Measurements from ENCODE around the gene NOC2L. TPM values are rescaled to one million over a fixed set of nuclear protein-coding genes. Genes with fewer than 3 reads are reported as not detected.
A peak's percentile ranks its signal among the peaks of the same experiment; 100 is the strongest.
"Not testable (repeated sequence)": the region's sequence is repeated elsewhere in the genome, so short reads cannot be mapped to it uniquely, and the experiment has no call there.

Gene NOC2L
- total RNA-seq, 1 donor from 2014 or later, result 180 TPM

DNA sequence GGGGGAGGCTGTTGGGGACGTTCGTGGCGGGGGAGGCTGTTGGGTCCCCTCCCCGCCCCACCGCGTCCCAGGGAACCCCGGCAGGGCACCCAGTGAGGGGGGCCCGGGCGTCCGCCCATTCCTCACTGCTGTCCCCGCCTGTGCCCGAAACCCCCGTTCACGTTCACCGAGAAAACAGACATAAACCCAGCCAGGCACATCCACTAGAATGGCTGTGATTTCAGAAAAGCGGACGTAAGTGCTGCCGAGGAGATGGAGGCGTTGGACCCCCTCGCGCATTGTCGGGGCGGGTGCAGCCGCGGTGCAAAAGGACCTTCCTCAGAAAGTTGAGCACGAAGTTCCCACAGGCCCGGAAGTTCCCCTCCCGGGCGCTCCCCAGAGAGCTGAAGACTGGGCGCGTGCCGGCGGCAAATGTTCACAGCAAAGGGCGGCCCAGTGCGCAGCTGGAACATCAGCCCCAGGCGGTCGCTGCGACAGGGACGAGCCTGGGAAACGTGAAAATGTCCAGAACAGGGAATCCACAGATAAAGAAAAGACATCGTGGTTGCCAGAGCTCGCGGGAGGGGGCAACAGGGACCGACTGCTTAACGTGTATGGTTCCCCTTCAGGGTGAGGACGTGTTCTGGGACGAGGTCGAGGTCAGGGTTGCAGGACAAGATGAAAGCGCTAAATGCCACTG, 53.8 kb downstream of the NOC2L start:
- no peak for DNase-seq (ENCODE audit: low spot score)
- Mint-ChIP-seq H3K27me3 (ENCODE audit: insufficient read depth) (peaks cover 40% of the 10 kb centered on the region), H3K9me3 (no peaks in the 10 kb centered on the region), H3K27ac (no peak overlapping the region), H3K4me3 (peak overlapping the region; percentile 65), H3K4me1 (ENCODE audit: low read depth) (peaks cover 5% of the 10 kb centered on the region), H3K36me3 (ENCODE audit: low read depth) (no peaks in the 10 kb centered on the region)
- intact Hi-C loops (cut with micrococcal nuclease), result loop anchor here (2.0 kb wide), 3 partner anchors 14 to 72 kb away; no protein-coding TSS in a partner anchor

- DNase-seq (ENCODE audit: low spot score), result peak; percentile 83
- intact Hi-C loops (cut with micrococcal nuclease), result loop anchor here (2.0 to 5.0 kb wide), 4 partner anchors 14 to 72 kb away; partner anchors contain the start of gene NOC2L
- Mint-ChIP-seq H3K27ac (no peak overlapping the region), H3K27me3 (ENCODE audit: insufficient read depth) (peaks cover 40% of the 10 kb centered on the region), H3K4me1 (ENCODE audit: low read depth) (peaks cover 5% of the 10 kb centered on the region), H3K36me3 (ENCODE audit: low read depth) (no peaks in the 10 kb centered on the region), H3K9me3 (no peaks in the 10 kb centered on the region), H3K4me3 (peak overlapping the region; percentile 45)
Observed at GRCh38 chr1:904310-904950, 54.6 kb downstream of the NOC2L start.

- intact Hi-C loops (cut with micrococcal nuclease), result loop anchor here (2.0 to 5.0 kb wide), 4 partner anchors 13 to 73 kb away; partner anchors contain the start of gene NOC2L
- H3K27me3 Mint-ChIP-seq (ENCODE audit: insufficient read depth), result peaks cover 43% of the 10 kb centered on the region
- H3K4me1 Mint-ChIP-seq (ENCODE audit: low read depth), result peaks cover 6% of the 10 kb centered on the region
- H3K27ac Mint-ChIP-seq, result no peak overlapping the region
- DNase-seq (ENCODE audit: low spot score), result no peak
- H3K9me3 Mint-ChIP-seq, result no peaks in the 10 kb centered on the region
- no peaks in the 10 kb centered on the region for H3K36me3 Mint-ChIP-seq (ENCODE audit: low read depth)
- peak overlapping the region; percentile 26 for H3K4me3 Mint-ChIP-seq
Observed at GRCh38 chr1:903721-904271, 55.3 kb downstream of the NOC2L start.

- Mint-ChIP-seq H3K4me1 (ENCODE audit: low read depth) (peaks cover 11% of the 10 kb centered on the region), H3K27me3 (ENCODE audit: insufficient read depth) (peaks cover 47% of the 10 kb centered on the region), H3K27ac (no peak overlapping the region), H3K9me3 (peaks cover 5% of the 10 kb centered on the region), H3K36me3 (ENCODE audit: low read depth) (no peaks in the 10 kb centered on the region), H3K4me3 (peak overlapping the region; percentile 26)
- no peak for DNase-seq (ENCODE audit: low spot score)
- intact Hi-C loops (cut with micrococcal nuclease), result loop anchor here (5.0 kb wide), 1 partner anchor 54 kb away; the partner anchor contains the start of gene NOC2L
Observed at GRCh38 chr1:903305-903704, 55.8 kb downstream of the NOC2L start.

GRCh38 chr1:902802-903201, 56.3 kb downstream of the NOC2L start:
- H3K4me3 Mint-ChIP-seq, result no peak overlapping the region
- DNase-seq (ENCODE audit: low spot score), result no peak
- H3K36me3 Mint-ChIP-seq (ENCODE audit: low read depth), result peaks cover 2% of the 10 kb centered on the region
- H3K4me1 Mint-ChIP-seq (ENCODE audit: low read depth), result peaks cover 15% of the 10 kb centered on the region
- peaks cover 46% of the 10 kb centered on the region for H3K27me3 Mint-ChIP-seq (ENCODE audit: insufficient read depth)
- H3K27ac Mint-ChIP-seq, result no peak overlapping the region
- peaks cover 10% of the 10 kb centered on the region for H3K9me3 Mint-ChIP-seq
- intact Hi-C loops (cut with micrococcal nuclease), result loop anchor here (5.0 kb wide), 1 partner anchor 54 kb away; the partner anchor contains the start of gene NOC2L

DNA sequence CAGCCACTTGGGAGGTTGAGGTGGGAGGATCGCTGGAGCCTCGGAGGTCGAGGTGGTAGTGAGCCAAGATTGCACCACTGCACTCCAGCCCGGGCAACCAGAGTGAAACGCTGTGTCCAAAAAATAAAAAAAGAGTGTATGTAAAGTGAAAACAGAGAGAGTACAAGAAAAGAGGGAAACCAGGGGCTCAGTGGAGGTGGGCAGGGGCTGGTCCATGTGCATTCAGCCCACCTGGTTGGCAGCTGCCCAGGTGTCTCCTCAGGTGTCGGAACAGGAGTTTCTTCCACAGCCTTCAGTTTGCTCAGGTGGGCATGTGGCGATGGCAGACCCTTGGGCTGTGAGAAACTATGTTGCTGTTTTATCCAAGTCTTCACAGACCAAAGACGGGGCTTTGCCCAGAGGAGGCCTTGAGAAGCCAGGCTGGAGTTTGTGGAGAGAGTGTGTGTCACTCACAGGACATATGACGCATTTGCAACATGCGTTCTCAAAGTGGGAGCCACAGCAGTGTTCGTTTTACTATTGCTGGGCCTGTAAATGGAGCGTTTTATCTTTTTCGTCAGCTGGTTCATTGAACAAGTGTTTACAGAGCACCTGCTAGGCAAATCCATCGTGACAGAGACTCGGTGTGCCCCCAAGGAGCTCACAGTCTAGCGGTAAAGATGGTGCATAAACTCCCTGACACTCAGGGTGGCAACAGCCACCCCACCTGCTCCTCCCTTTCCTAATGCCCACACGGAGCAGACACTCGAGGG, 57.8 kb downstream of the NOC2L start:
- no peak overlapping the region for H3K27ac Mint-ChIP-seq
- intact Hi-C loops (cut with micrococcal nuclease), result loop anchor here (5.0 kb wide), 1 partner anchor 56 kb away; the partner anchor contains the start of gene NOC2L
- peaks cover 47% of the 10 kb centered on the region for H3K27me3 Mint-ChIP-seq (ENCODE audit: insufficient read depth)
- no peak overlapping the region for H3K4me3 Mint-ChIP-seq
- H3K36me3 Mint-ChIP-seq (ENCODE audit: low read depth), result peaks cover 2% of the 10 kb centered on the region
- H3K4me1 Mint-ChIP-seq (ENCODE audit: low read depth), result peaks cover 15% of the 10 kb centered on the region
- peaks cover 17% of the 10 kb centered on the region for H3K9me3 Mint-ChIP-seq
- DNase-seq (ENCODE audit: low spot score), result no peak

GRCh38 chr1:899636-900317, 59.3 kb downstream of the NOC2L start:
- H3K4me1 Mint-ChIP-seq (ENCODE audit: low read depth), result peaks cover 10% of the 10 kb centered on the region
- H3K4me3 Mint-ChIP-seq, result no peak overlapping the region
- H3K27ac Mint-ChIP-seq, result no peak overlapping the region
- H3K36me3 Mint-ChIP-seq (ENCODE audit: low read depth), result peaks cover 2% of the 10 kb centered on the region
- no peak for DNase-seq (ENCODE audit: low spot score)
- peaks cover 17% of the 10 kb centered on the region for H3K9me3 Mint-ChIP-seq
- peaks cover 39% of the 10 kb centered on the region for H3K27me3 Mint-ChIP-seq (ENCODE audit: insufficient read depth)
- intact Hi-C loops (cut with micrococcal nuclease), result loop anchor here (5.0 kb wide), 1 partner anchor 58 kb away; the partner anchor contains the start of gene NOC2L

GRCh38 chr1:897951-898350, 61.1 kb downstream of the NOC2L start:
- H3K36me3 Mint-ChIP-seq (ENCODE audit: low read depth); H3K4me3 Mint-ChIP-seq; H3K27ac Mint-ChIP-seq; intact Hi-C loops (cut with micrococcal nuclease); DNase-seq (ENCODE audit: low spot score): not testable (repeated sequence)
- Mint-ChIP-seq H3K9me3 (peaks cover 17% of the 10 kb centered on the region), H3K4me1 (ENCODE audit: low read depth) (peaks cover 10% of the 10 kb centered on the region), H3K27me3 (ENCODE audit: insufficient read depth) (peaks cover 43% of the 10 kb centered on the region)

- Mint-ChIP-seq H3K4me1 (ENCODE audit: low read depth) (peaks cover 10% of the 10 kb centered on the region), H3K4me3 (no peak overlapping the region), H3K9me3 (peaks cover 17% of the 10 kb centered on the region), H3K27me3 (ENCODE audit: insufficient read depth) (peaks cover 43% of the 10 kb centered on the region), H3K27ac (no peak overlapping the region), H3K36me3 (ENCODE audit: low read depth) (peaks cover 2% of the 10 kb centered on the region)
- DNase-seq (ENCODE audit: low spot score), result no peak
- intact Hi-C loops (cut with micrococcal nuclease), result no loop called here
Observed at GRCh38 chr1:897226-897625, 61.8 kb downstream of the NOC2L start.

Other genes with a start within 250 kb of the NOC2L start
- not detected in 2 replicates for gene SAMD11, start 35.3 kb downstream of the NOC2L start, total RNA-seq
- gene KLHL17, start 1.3 kb upstream of the NOC2L start, total RNA-seq, result 47.3 and 49.7 TPM in 2 replicates
- 1.7 and 1.8 TPM in 2 replicates for gene PLEKHN1, start 7.2 kb upstream of the NOC2L start, total RNA-seq
- not detected in 2 replicates for gene PERM1, start 22.8 kb upstream of the NOC2L start, total RNA-seq
- gene HES4, start 40.8 kb upstream of the NOC2L start, total RNA-seq, result 1.8 and 2.9 TPM in 2 replicates
- gene ISG15, start 54.2 kb upstream of the NOC2L start, total RNA-seq, result 52.9 and 53.7 TPM in 2 replicates
- 25.8 and 30.3 TPM in 2 replicates for gene AGRN, start 60.9 kb upstream of the NOC2L start, total RNA-seq
- 0.10 TPM in 1 of 2 replicates, not detected in the other for gene RNF223, start 115.0 kb upstream of the NOC2L start, total RNA-seq
- 30.0 and 30.3 TPM in 2 replicates for gene C1orf159, start 156.8 kb upstream of the NOC2L start, total RNA-seq
- 0.10 and 0.15 TPM in 2 replicates for gene TTLL10, start 214.6 kb upstream of the NOC2L start, total RNA-seq
- gene TNFRSF18, start 247.3 kb upstream of the NOC2L start, total RNA-seq, result 350 and 356 TPM in 2 replicates

Measured in activated T-helper 1 cell treated with anti-CD3 and anti-CD28 coated beads, Interleukin-12 subunit alpha, Interleukin-12 subunit beta, Interleukin-2, Interleukin-4 antibody, amounts not matched to agents 30 ng/mL and 10 ng/mL and 1 ng/mL, durations not matched to agents 14 hours and 24 hours and 36 hours (primary cell).